ENCODE measurements around the gene TAF1B.

Gene TAF1B

DNA sequence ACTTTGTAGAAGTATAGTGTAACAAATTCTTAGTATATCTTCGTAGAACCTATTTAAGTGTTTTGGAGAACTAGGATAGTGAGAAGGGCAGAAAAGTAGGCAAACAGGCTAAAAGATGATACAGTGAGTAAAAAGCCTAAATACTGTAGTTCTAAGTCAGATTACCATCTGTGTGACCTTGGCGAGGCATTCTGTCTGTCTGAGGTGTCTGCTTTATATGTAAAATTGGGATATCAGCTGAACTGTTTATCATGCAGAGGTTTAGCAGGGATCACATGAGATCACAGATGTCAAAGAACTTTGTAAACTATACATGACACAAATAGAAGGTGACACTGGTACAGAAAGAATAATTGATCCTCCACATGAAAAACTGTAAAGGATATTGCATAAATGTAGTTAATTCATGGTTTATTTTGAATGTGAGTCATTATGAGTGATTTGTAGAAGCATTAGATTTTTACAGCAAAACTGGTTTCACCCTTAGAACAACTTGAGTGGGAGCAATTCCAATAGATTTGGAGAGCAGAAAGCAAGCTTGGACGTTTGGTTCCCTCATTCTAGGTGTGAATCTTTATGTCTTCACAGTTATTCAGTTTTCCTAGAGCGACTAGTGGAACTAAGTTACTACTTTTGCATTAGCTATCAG lies 41.9 kb downstream of the TAF1B start:
- in situ Hi-C loops (cut with HindIII; ENCODE audit: low pct_unique_long_range_greater_than_20kb, low sequenced_read_pairs), result no loop called here
- DNase-seq (ENCODE audit: low read depth in 1 of 2, low spot score in 1 of 2), result no peak
- no peak for TF ChIP-seq JUND (IDR thresholded peaks at IDR 0.05; ENCODE audit: low read depth)

DNA sequence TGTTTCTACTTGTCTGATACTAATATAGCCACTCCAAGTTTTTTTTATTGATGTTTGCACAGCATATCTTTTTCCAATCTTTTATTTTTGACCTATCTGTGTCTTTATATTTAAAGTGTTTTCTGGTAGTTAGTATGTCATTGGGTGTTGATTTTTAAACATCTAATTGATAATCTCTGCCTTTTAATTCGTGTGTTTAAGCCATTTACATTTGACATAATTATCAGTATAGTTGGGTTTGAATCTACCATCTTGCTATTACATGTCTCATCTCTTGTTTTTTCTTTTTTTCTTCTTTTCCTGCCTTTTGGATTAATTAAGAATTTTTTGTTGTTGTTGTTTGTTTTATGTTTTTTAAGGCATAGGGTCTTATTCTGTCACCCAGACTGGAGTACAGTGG lies 44.2 kb downstream of the TAF1B start:
- in situ Hi-C loops (cut with HindIII; ENCODE audit: low pct_unique_long_range_greater_than_20kb, low sequenced_read_pairs), result no loop called here
- DNase-seq (ENCODE audit: low read depth in 1 of 2, low spot score in 1 of 2), result no peak
- TF ChIP-seq JUND (IDR thresholded peaks at IDR 0.05; ENCODE audit: low read depth), result no peak

DNA sequence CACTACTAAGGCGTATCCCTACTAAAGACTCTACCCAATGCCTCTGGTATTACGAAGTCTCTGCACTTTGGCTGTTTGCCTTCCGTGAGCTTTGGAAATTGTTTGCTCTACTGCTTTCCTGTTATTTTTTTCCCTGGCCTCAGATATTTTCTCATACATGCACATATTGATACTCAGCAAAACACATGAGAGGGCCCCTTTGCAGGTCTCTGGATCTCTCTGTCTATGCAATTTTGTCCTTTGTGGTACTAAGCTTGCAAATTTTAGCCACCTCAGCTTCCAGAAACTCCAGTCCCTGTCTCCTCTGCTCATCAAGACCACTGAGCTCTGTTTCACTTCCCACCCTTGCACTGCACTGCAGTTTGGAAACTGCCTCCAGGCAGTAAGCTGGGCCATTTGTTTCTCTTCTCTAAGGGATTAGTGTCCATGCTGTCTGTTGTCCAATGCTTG lies 46.6 kb downstream of the TAF1B start:
- in situ Hi-C loops (cut with HindIII; ENCODE audit: low pct_unique_long_range_greater_than_20kb, low sequenced_read_pairs), result no loop called here
- no peak for TF ChIP-seq JUND (IDR thresholded peaks at IDR 0.05; ENCODE audit: low read depth)
- no peak for DNase-seq (ENCODE audit: low read depth in 1 of 2, low spot score in 1 of 2)

DNA sequence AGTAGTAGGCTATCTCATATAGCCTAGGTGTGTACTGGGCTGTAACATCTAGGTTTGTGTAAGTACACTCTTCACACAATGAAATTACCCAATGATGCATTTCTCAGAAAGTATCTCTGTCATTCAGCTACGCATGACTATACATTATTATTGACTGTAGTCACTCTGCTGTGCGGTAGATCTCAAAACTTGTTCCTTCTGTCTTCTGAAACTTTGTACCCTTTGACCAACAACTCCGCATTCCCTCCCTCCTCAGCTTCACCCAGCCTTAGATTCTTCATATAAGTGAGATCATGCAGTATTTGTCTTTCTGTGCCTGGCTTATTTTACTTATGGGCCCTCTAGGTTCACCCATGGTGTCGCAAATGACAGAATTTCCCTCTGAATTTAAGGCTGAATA lies 49.0 kb downstream of the TAF1B start:
- DNase-seq (ENCODE audit: low read depth in 1 of 2, low spot score in 1 of 2), result no peak
- in situ Hi-C loops (cut with HindIII; ENCODE audit: low pct_unique_long_range_greater_than_20kb, low sequenced_read_pairs), result no loop called here
- TF ChIP-seq JUND (IDR thresholded peaks at IDR 0.05; ENCODE audit: low read depth), result no peak

DNA sequence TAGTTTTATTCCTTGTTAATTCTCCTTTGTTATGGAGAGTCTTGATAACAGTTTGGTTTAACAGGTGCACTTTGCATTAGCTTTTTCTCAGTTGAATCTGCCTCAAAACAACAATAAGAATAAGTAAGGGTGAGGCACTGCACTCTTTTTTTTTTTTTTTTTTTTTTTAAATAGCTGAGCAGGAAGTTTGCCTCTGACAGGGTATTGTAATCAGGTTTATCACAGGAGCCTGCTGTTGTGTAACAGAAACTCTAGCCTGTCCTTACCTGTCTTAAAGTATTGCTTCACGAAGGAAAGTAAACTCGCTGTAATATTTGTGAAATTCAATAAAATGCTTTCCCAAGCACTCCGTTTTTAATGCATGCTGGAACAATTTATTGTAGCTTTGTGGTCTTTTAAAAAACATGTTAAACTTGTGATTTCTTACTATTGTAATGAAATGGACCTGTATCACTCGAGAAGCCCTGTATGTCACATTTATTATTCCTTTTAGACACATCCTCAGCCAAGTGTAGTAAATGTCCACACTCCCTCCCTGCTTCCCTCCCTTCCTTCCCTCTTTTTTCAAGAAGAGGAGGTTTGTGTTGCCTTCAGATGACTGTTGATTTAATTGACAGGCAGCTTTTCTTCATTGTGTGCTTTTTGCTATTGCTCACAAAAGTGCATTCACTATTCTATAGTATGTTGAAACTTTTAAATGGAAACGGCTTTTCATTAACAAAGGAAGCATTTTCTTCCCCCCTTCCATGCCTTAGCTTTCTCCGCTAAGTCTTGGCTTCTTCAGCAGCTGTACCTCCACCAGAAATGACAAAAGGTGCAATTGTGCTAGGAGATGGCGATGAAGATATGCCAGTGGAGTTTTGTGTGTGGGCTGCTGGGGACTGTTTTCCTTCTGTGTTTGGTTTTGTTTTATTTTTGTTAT lies 52.7 kb downstream of the TAF1B start:
- in situ Hi-C loops (cut with HindIII; ENCODE audit: low pct_unique_long_range_greater_than_20kb, low sequenced_read_pairs), result no loop called here
- no peak for TF ChIP-seq JUND (IDR thresholded peaks at IDR 0.05; ENCODE audit: low read depth)
- DNase-seq (ENCODE audit: low read depth in 1 of 2, low spot score in 1 of 2), result no peak

DNA sequence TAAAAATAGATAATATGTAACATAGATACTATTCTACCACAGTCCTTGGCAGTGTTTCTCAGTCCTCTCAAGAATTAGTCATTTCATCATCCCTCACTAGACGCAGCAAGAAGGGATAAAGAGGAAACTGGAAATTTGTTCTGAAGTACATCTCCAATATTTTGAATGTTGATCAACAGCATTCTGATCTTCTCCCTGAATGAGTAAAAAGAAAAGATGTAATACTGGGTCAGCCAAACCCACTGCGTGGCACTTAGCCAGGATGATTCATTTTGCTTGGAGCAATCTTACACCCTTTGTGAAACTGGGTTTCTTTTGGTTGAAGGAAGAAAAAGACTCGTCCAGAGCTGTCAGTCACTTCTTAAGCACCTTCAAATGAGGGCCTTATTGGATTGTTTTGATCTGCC lies 54.1 kb downstream of the TAF1B start:
- TF ChIP-seq JUND (IDR thresholded peaks at IDR 0.05; ENCODE audit: low read depth), result no peak
- in situ Hi-C loops (cut with HindIII; ENCODE audit: low pct_unique_long_range_greater_than_20kb, low sequenced_read_pairs), result no loop called here
- DNase-seq (ENCODE audit: low read depth in 1 of 2, low spot score in 1 of 2), result peak in 1 of 2 experiments; percentile 57

DNA sequence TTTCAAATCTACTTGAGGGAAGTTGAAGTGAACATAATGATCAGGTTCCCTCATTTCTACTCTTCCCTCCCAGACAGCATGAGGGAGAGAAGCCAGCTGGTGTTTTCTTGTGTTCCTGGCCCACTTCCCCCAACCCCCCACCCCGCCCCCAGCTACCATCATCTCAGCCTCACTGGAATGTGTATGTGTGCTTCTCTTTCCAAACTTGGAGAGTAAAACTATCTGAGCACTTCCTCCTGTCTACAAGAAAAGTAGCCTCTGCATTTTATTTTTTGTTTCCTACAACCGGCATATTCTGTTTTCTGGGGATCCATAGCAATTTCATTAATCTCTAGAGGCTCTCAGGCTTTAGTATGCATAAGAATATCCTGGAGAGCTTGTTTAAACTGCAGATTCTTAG lies 54.6 kb downstream of the TAF1B start:
- no peak for DNase-seq (ENCODE audit: low read depth in 1 of 2, low spot score in 1 of 2)
- in situ Hi-C loops (cut with HindIII; ENCODE audit: low pct_unique_long_range_greater_than_20kb, low sequenced_read_pairs), result no loop called here
- no peak for TF ChIP-seq JUND (IDR thresholded peaks at IDR 0.05; ENCODE audit: low read depth)

DNA sequence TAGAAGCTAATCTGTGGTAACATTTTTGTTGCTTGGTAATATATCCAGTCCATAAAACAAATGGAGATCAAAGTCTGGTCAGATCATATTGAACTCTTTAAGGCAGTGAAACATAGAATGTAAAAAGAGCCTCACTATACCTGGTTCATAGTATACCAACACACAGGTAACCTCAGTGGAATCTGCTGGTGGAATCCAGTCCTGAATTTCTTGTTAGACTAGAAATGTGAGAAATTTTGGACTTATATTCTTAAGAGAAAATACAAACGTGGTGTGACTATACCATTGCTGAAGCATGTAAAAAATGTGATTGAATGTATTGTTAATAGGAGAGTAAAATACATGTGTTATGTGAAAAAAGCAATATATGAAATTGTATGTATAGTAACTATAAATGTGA lies 62.1 kb downstream of the TAF1B start:
- TF ChIP-seq JUND (IDR thresholded peaks at IDR 0.05; ENCODE audit: low read depth), result 0 out of 2 replicates have a peak, but pooled peaks have one; percentile 56
- in situ Hi-C loops (cut with HindIII; ENCODE audit: low pct_unique_long_range_greater_than_20kb, low sequenced_read_pairs), result no loop called here
- peak; percentile 27 to 89 for DNase-seq (ENCODE audit: low read depth in 1 of 2, low spot score in 1 of 2)

DNA sequence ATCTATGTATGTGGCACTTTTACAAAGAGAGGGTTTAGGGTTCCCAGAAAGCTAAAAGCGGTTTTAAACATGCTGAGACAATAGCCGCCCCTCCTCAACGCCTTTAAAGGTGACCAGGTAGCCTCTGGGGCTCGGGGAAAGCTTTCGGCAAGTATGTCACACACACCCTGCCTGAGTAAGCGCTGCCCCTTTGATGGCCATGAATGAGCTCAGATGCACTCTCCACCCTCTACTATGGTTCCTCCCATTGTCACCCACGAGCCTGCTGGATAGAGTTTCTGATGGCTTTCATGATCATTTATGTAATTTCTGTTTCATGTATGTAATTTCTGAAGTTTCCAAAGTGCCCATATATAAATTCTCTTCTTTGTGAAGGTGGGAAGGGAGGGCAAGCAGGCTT lies 64.1 kb downstream of the TAF1B start:
- in situ Hi-C loops (cut with HindIII; ENCODE audit: low pct_unique_long_range_greater_than_20kb, low sequenced_read_pairs), result no loop called here
- no peak for DNase-seq (ENCODE audit: low read depth in 1 of 2, low spot score in 1 of 2)
- TF ChIP-seq JUND (IDR thresholded peaks at IDR 0.05; ENCODE audit: low read depth), result no peak

DNA sequence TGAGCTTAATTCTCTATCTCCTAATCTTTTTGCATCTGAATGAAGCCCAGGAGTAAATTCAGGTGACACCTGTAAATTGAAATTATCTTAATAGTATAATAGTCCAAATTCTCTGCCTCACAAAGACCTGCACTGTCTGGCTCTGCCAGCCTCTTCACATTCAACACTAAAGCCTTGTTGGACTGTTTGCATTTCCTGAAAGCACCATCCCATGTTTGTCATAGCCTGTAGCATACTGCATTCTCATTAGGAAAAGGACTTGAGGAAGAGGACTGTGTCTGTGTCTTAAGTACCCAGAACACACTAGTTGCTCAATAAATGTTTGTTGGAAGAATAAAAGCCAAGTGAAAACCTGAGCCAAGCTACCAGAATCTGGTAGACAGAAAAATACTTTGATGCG lies 65.4 kb downstream of the TAF1B start:
- peak in 1 of 2 experiments; percentile 42 for DNase-seq (ENCODE audit: low read depth in 1 of 2, low spot score in 1 of 2)
- TF ChIP-seq JUND (IDR thresholded peaks at IDR 0.05; ENCODE audit: low read depth), result no peak
- in situ Hi-C loops (cut with HindIII; ENCODE audit: low pct_unique_long_range_greater_than_20kb, low sequenced_read_pairs), result no loop called here

DNA sequence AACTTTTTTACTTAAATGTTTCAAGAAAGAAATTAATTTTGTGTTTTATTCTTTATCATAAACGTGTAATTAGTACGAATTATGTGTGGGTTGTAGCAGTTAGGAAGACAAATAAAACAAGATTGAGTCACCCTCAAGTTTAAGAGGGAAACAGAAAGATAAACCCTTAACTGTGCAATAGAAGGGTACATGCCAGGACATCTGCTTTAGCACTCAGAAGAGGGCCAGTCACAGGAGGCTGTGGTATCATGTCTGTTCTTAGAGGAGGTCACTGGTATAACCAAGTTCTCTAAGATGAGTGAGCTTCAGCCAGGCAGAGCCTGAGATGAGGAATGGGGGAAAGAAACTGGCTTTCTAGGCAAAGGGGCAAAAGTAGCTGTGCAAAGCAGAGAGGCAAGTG lies 65.8 kb downstream of the TAF1B start:
- no peak for TF ChIP-seq JUND (IDR thresholded peaks at IDR 0.05; ENCODE audit: low read depth)
- in situ Hi-C loops (cut with HindIII; ENCODE audit: low pct_unique_long_range_greater_than_20kb, low sequenced_read_pairs), result no loop called here
- DNase-seq (ENCODE audit: low read depth in 1 of 2, low spot score in 1 of 2), result no peak

DNA sequence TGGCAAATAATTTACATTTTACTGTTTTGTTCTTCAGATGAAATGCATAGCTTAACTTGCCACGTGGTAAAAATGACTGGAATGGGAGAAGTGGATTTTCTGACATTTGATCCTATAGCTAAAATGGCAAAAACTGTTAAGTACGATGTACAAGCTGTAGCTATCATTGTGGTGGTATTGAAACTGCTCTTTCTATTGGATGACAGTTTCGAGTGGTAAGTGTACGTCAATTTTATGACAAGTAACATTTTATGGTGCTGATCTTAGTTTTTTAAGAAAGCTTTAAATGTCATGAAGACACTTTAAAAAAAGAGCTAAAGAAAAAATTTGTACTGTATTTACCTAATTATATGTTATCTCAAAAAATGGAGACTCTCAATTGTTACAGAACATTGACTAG lies 67.4 kb downstream of the TAF1B start:
- in situ Hi-C loops (cut with HindIII; ENCODE audit: low pct_unique_long_range_greater_than_20kb, low sequenced_read_pairs), result no loop called here
- TF ChIP-seq JUND (IDR thresholded peaks at IDR 0.05; ENCODE audit: low read depth), result no peak
- no peak for DNase-seq (ENCODE audit: low read depth in 1 of 2, low spot score in 1 of 2)

DNA sequence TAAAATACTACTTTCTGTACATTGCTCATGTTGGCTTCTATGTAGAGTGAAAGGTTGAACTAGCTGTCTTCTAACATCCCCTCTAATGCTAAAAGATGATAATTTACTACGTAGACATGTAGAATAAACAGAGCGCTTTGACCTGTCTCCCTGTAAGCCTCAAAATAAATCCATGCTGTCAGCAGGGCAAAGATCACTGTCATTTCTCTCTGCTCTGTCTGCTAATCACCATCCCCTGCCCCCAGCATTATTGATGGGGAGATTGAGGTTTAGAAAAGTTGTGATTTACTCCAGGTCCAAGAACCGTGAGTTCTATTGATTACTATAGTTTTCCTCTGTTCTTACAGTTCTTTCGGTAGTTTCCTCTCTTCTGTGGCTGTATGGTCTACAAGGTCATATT lies 69.2 kb downstream of the TAF1B start:
- no peak for TF ChIP-seq JUND (IDR thresholded peaks at IDR 0.05; ENCODE audit: low read depth)
- in situ Hi-C loops (cut with HindIII; ENCODE audit: low pct_unique_long_range_greater_than_20kb, low sequenced_read_pairs), result no loop called here
- DNase-seq (ENCODE audit: low read depth in 1 of 2, low spot score in 1 of 2), result no peak

All from T47D (cell line).